ENCODE results near the gene TNNI2. TPM values are rescaled to one million over a fixed set of nuclear protein-coding genes. Genes with fewer than 3 reads are reported as not detected.

Gene TNNI2
- polyA plus RNA-seq, 1 of the 3 experiments (the other 2 are of a cell fraction), result not detected

GRCh38 chr11:1827095-1827813, 11.5 kb upstream of the TNNI2 start:
- ChIA-PET POLR2A (interaction anchor here (1.2 to 1.6 kb wide), 2 partner anchors 82 to 128 kb away, joined by 3 to 5 read pairs; no protein-coding TSS in a partner anchor), CTCF (interaction anchor here (0.9 to 20.8 kb wide), 9 partner anchors 11 to 323 kb away, joined by 3 to 585 read pairs (median 5); partner anchors contain the start of genes CTSD, IGF2 and TNNI2)
- Histone ChIP-seq H3K4me3 (ENCODE audit: low read depth in 2 of 2, low read length in 1 of 2) (peak overlapping the region in 1 of 2 experiments; percentile 41; a peak in 1 of 4 replicates), H3K27ac (ENCODE audit: low read depth in 2 of 2, low read length in 1 of 2) (peak overlapping the region in 1 of 2 experiments; percentile 87; a peak in 2 of 4 replicates), H2AFZ (ENCODE audit: low read depth) (no peak overlapping the region), H3F3A (replicated peaks; ENCODE audit: insufficient read depth) (peaks cover 3% of the 10 kb centered on the region), H3K9me3 (no peaks in the 10 kb centered on the region), H3K79me2 (ENCODE audit: insufficient read depth) (no peaks in the 10 kb centered on the region), H4K20me1 (ENCODE audit: insufficient read depth) (no peaks in the 10 kb centered on the region), H3K27me3 (ENCODE audit: insufficient read depth) (no peaks in the 10 kb centered on the region), H3K36me3 (replicated peaks in 1 of 2; ENCODE audit: control insufficient read depth in 1 of 2, insufficient read depth in 2 of 2, low read length in 1 of 2) (no peaks in the 10 kb centered on the region), H3K9me2 (no peaks in the 10 kb centered on the region), H3K4me2 (peak overlapping the region; percentile 70), H3K9ac (no peak overlapping the region), H3K4me1 (ENCODE audit: control insufficient read depth in 1 of 2, insufficient read depth in 2 of 2, low read depth in 1 of 2, low read length in 1 of 2) (peaks cover 13 to 55% of the 10 kb centered on the region in 2 experiments; a peak in 3 of 4 replicates)
- TF ChIP-seq, protein P1, sequence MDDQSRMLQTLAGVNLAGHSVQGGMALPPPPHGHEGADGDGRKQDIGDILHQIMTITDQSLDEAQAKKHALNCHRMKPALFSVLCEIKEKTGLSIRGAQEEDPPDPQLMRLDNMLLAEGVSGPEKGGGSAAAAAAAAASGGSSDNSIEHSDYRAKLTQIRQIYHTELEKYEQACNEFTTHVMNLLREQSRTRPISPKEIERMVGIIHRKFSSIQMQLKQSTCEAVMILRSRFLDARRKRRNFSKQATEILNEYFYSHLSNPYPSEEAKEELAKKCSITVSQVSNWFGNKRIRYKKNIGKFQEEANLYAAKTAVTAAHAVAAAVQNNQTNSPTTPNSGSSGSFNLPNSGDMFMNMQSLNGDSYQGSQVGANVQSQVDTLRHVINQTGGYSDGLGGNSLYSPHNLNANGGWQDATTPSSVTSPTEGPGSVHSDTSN (IDR thresholded peaks at IDR 0.05), result peak; percentile 35; the same call in 1 of the 2 replicates
- no peak for TF ChIP-seq SIN3A (IDR thresholded peaks at IDR 0.05; ENCODE audit: borderline replicate concordance, low read depth, low read length)
- peak; percentile 38; the same call in 1 of the 2 replicates for TF ChIP-seq TEAD4 (IDR thresholded peaks at IDR 0.05; ENCODE audit: borderline replicate concordance, insufficient read depth)
- peak; percentile 61 for TF ChIP-seq RCOR1 (IDR thresholded peaks at IDR 0.05; ENCODE audit: low read length)
- TF ChIP-seq JUND (IDR thresholded peaks at IDR 0.05), result no peak
- peak; percentile 18 to 23; a peak in 1 of 4 replicates for TF ChIP-seq EP300 (IDR thresholded peaks at IDR 0.05; ENCODE audit: borderline replicate concordance in 1 of 2, low read depth in 1 of 2, low read length in 1 of 2)
- no peak for TF ChIP-seq RXRA (IDR thresholded peaks at IDR 0.05; ENCODE audit: borderline replicate concordance, low read depth)
- TF ChIP-seq, protein P2, sequence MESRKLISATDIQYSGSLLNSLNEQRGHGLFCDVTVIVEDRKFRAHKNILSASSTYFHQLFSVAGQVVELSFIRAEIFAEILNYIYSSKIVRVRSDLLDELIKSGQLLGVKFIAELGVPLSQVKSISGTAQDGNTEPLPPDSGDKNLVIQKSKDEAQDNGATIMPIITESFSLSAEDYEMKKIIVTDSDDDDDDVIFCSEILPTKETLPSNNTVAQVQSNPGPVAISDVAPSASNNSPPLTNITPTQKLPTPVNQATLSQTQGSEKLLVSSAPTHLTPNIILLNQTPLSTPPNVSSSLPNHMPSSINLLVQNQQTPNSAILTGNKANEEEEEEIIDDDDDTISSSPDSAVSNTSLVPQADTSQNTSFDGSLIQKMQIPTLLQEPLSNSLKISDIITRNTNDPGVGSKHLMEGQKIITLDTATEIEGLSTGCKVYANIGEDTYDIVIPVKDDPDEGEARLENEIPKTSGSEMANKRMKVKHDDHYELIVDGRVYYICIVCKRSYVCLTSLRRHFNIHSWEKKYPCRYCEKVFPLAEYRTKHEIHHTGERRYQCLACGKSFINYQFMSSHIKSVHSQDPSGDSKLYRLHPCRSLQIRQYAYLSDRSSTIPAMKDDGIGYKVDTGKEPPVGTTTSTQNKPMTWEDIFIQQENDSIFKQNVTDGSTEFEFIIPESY (IDR thresholded peaks at IDR 0.05; ENCODE audit: borderline replicate concordance, low read depth), result no peak
- TF ChIP-seq NRF1 (IDR thresholded peaks at IDR 0.05; ENCODE audit: low read depth, low read length), result peak; percentile 45; the same call in 1 of the 2 replicates
- TF ChIP-seq FOXJ3 (CRISPR knock-in tag; IDR thresholded peaks at IDR 0.05), result no peak
- no peak for TF ChIP-seq IRF3 (IDR thresholded peaks at IDR 0.05; ENCODE audit: low read depth, low read length)
- TF ChIP-seq NFIC (IDR thresholded peaks at IDR 0.05; ENCODE audit: borderline replicate concordance), result peak; percentile 97
- TF ChIP-seq TCF12 (IDR thresholded peaks at IDR 0.05), result peak; percentile 85
- WGBS (ENCODE audit: low lambda C conversion rate), result 58% methylated on average over 14 of the region's 27 CpGs
- DNase-seq, result peak; percentile 89

Data from SK-N-SH (cell line).